Muscle of arm (tissue), 12 donors: ENCODE results near the gene SPAST. TPM values are rescaled to one million over a fixed set of nuclear protein-coding genes. Genes with fewer than 3 reads are reported as not detected.

ENCODE experiments used
- polyA plus RNA-seq, 12 donors: library from polyadenylated mRNA; unstranded; fragments of 120-200 nt; gene quantifications; one replicate each; pipeline ENCODE4 v1.2.1, GENCODE V29; 2013; ENCODE audit not compliant: insufficient read length in 12 of 12

SPAST gene
- polyA plus RNA-seq, 12 donors: 16.5 to 23.0 (median 21.3) TPM; not detected in 1

Other genes starting within 250 kb of the SPAST start
- gene MEMO1, start 52.5 kb upstream of the SPAST start, polyA plus RNA-seq: 10 to 100 TPM in 11 of 12 donors, not detected in 1; 13.0 to 46.0 (median 42.8) TPM
- 10 to 100 TPM in 11 of 12 donors, not detected in 1; 37.1 to 74.6 (median 45.9) TPM for gene DPY30, start 23.8 kb upstream of the SPAST start, polyA plus RNA-seq
- gene SLC30A6, start 102.3 kb downstream of the SPAST start, polyA plus RNA-seq: 10 to 100 TPM in 11 of 12 donors, not detected in 1; 16.7 to 22.6 (median 19.9) TPM
- gene NLRC4, start 201.3 kb downstream of the SPAST start, polyA plus RNA-seq: 1 to 10 TPM in 6 of 12 donors, under 1 TPM in 4, not detected in 2; 0.49 to 1.8 (median 1.1) TPM
- gene YIPF4, start 214.3 kb downstream of the SPAST start, polyA plus RNA-seq: 100 to 1,000 TPM in 1 of 12 donors, 10 to 100 TPM in 11; 27.1 to 292 (median 51.0) TPM